Measurements from ENCODE around the gene ACOT4.
"Not testable (repeated sequence)": the region's sequence is repeated elsewhere in the genome, so short reads cannot be mapped to it uniquely, and the experiment has no call there.

DNA sequence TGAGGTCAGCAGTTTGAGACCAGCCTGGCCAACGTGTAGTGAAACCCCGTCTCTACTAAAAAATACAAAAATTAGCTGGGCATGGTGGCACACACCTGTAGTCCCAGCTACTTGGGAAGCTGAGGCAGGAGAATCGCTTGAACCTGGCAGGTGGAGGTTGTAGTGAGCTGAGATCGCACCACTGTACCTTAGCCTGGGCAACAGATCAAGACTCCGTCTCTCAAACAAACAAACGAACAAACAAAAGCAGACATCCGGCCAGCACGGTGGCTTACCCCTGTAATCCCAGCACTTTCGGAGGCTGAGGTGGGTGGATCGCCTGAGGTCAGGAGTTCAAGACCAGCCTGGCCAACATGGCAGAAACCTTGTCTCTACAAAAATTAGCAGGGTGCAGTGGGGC, 44.7 kb downstream of the ACOT4 start:
- TF ChIP-seq, protein P1, sequence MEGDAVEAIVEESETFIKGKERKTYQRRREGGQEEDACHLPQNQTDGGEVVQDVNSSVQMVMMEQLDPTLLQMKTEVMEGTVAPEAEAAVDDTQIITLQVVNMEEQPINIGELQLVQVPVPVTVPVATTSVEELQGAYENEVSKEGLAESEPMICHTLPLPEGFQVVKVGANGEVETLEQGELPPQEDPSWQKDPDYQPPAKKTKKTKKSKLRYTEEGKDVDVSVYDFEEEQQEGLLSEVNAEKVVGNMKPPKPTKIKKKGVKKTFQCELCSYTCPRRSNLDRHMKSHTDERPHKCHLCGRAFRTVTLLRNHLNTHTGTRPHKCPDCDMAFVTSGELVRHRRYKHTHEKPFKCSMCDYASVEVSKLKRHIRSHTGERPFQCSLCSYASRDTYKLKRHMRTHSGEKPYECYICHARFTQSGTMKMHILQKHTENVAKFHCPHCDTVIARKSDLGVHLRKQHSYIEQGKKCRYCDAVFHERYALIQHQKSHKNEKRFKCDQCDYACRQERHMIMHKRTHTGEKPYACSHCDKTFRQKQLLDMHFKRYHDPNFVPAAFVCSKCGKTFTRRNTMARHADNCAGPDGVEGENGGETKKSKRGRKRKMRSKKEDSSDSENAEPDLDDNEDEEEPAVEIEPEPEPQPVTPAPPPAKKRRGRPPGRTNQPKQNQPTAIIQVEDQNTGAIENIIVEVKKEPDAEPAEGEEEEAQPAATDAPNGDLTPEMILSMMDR (tag by site-specific recombination; IDR thresholded peaks at IDR 0.05) = not testable (repeated sequence)
- not testable (repeated sequence) for TF ChIP-seq PRDM1 (tag by site-specific recombination; IDR thresholded peaks at IDR 0.05); ZNF785 (tag by site-specific recombination; IDR thresholded peaks at IDR 0.05); ZNF48 (tag by site-specific recombination; IDR thresholded peaks at IDR 0.05); KLF16 (tag by site-specific recombination; IDR thresholded peaks at IDR 0.05); AEBP2 (tag by site-specific recombination; IDR thresholded peaks at IDR 0.05; ENCODE audit: borderline replicate concordance); ZNF26 (tag by site-specific recombination; IDR thresholded peaks at IDR 0.05)
